ENCODE results near the gene NDEL1. TPM values are rescaled to one million over a fixed set of nuclear protein-coding genes. Genes with fewer than 3 reads are reported as not detected.

NDEL1 gene
- total and polyA plus RNA-seq, 9 of the 15 experiments (the other 6 are each of a cell fraction or from before 2014, with no cell fraction given): 0.86 to 30.5 (median 22.7) TPM

- TF ChIP-seq, protein P1, sequence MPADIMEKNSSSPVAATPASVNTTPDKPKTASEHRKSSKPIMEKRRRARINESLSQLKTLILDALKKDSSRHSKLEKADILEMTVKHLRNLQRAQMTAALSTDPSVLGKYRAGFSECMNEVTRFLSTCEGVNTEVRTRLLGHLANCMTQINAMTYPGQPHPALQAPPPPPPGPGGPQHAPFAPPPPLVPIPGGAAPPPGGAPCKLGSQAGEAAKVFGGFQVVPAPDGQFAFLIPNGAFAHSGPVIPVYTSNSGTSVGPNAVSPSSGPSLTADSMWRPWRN (IDR thresholded peaks at IDR 0.05; ENCODE audit: low read depth): no peak
- TF ChIP-seq NRF1 (conservative IDR thresholded peaks at IDR 0.05 in 1 of 2, IDR thresholded peaks at IDR 0.05 in 1 of 2) (no peak), WHSC1 (IDR thresholded peaks at IDR 0.05; ENCODE audit: low read length) (no peak), HMG20A (CRISPR knock-in tag; conservative IDR thresholded peaks at IDR 0.05) (no peak), FOXA3 (CRISPR knock-in tag; conservative IDR thresholded peaks at IDR 0.05 in 1 of 2, IDR thresholded peaks at IDR 0.05 in 1 of 2) (no peak), FOXP4 (CRISPR knock-in tag; IDR thresholded peaks at IDR 0.05; ENCODE audit: borderline replicate concordance) (no peak), C11orf30 (IDR thresholded peaks at IDR 0.05; ENCODE audit: low read depth) (no peak), CAMTA2 (CRISPR knock-in tag; conservative IDR thresholded peaks at IDR 0.05) (no peak), ZNF134 (CRISPR knock-in tag; conservative IDR thresholded peaks at IDR 0.05) (no peak), NCOA1 (IDR thresholded peaks at IDR 0.05; ENCODE audit: low read depth) (no peak)
- TF ChIP-seq, protein P2, sequence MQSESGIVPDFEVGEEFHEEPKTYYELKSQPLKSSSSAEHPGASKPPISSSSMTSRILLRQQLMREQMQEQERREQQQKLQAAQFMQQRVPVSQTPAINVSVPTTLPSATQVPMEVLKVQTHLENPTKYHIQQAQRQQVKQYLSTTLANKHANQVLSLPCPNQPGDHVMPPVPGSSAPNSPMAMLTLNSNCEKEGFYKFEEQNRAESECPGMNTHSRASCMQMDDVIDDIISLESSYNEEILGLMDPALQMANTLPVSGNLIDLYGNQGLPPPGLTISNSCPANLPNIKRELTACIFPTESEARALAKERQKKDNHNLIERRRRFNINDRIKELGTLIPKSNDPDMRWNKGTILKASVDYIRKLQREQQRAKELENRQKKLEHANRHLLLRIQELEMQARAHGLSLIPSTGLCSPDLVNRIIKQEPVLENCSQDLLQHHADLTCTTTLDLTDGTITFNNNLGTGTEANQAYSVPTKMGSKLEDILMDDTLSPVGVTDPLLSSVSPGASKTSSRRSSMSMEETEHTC (IDR thresholded peaks at IDR 0.05): no peak
- TF ChIP-seq, protein P3, sequence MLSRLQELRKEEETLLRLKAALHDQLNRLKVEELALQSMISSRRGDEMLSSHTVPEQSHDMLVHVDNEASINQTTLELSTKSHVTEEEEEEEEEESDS (CRISPR knock-in tag; IDR thresholded peaks at IDR 0.05): no peak
- TF ChIP-seq, protein P4, sequence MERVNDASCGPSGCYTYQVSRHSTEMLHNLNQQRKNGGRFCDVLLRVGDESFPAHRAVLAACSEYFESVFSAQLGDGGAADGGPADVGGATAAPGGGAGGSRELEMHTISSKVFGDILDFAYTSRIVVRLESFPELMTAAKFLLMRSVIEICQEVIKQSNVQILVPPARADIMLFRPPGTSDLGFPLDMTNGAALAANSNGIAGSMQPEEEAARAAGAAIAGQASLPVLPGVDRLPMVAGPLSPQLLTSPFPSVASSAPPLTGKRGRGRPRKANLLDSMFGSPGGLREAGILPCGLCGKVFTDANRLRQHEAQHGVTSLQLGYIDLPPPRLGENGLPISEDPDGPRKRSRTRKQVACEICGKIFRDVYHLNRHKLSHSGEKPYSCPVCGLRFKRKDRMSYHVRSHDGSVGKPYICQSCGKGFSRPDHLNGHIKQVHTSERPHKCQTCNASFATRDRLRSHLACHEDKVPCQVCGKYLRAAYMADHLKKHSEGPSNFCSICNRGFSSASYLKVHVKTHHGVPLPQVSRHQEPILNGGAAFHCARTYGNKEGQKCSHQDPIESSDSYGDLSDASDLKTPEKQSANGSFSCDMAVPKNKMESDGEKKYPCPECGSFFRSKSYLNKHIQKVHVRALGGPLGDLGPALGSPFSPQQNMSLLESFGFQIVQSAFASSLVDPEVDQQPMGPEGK (CRISPR knock-in tag; IDR thresholded peaks at IDR 0.05; ENCODE audit: borderline replicate concordance): no peak
Observed at GRCh38 chr17:8447799-8448198, 12.1 kb downstream of the NDEL1 start (continued).

Data from K562 (cell line).